ENCODE measurements around the gene NEU1.
"Not testable (repeated sequence)": the region's sequence is repeated elsewhere in the genome, so short reads cannot be mapped to it uniquely, and the experiment has no call there.

NEU1 gene

GRCh38 chr6:31837369-31838113, 25.1 kb downstream of the NEU1 start:
- DNase-seq = peak in 1 of 2 donors; percentile 9

GRCh38 chr6:31836474-31837368, 25.9 kb downstream of the NEU1 start:
- peak in 1 of 2 donors; percentile 10 for DNase-seq

GRCh38 chr6:31836047-31836473, 26.6 kb downstream of the NEU1 start:
- DNase-seq = peak in 1 of 2 donors; percentile 22

- DNase-seq = peak; percentile 81 to 86
Measured at GRCh38 chr6:31834367-31835250, 28.0 kb downstream of the NEU1 start.

- DNase-seq = no peak
Measured at GRCh38 chr6:31831350-31832215, 31.0 kb downstream of the NEU1 start.

- no peak for DNase-seq
Measured at GRCh38 chr6:31830886-31831335, 31.7 kb downstream of the NEU1 start.

- no peak for DNase-seq
Measured at GRCh38 chr6:31829633-31830283, 32.9 kb downstream of the NEU1 start.

- peak; percentile 91 to 93 for DNase-seq
Measured at GRCh38 chr6:31827286-31828079, 35.1 kb downstream of the NEU1 start, which contains the start of gene HSPA1B. HSPA1B (plus strand) TSS chr6:31827738; CDS start chr6:31827951, 213 bp downstream.

- DNase-seq = peak in 1 of 2 donors; percentile 58
Measured at GRCh38 chr6:31826793-31827285, 35.8 kb downstream of the NEU1 start.

GRCh38 chr6:31825553-31825952, 37.1 kb downstream of the NEU1 start:
- no peak for DNase-seq

DNA sequence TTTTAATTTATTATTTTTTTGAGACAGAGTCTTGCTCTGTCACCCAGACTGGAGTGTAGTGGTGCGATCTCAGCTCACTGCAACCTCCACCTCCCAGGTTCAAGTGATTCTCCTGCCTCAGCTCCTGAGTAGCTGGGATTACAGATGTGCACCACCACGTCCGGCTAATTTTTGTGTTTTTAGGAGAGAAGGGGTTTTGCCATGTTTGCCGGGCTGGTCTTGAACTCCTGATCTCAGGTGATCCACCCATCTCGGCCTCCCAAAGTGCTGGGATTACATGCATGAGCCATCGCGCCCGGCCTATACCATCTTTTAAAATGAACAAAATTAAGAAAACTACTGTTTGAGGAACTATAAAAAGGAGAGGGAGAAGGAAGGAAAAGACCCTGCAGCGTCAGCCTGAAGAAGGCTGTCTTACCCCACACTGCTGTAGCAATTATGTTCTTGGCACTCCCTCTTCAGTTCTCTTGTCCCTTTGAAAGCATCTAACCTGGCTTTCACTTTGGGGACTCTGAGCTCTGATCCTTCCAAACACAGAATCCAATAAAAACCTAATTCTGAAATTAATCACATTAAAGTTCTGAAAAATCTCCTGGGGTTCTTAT, 38.9 kb downstream of the NEU1 start:
- DNase-seq = not testable (repeated sequence)

DNA sequence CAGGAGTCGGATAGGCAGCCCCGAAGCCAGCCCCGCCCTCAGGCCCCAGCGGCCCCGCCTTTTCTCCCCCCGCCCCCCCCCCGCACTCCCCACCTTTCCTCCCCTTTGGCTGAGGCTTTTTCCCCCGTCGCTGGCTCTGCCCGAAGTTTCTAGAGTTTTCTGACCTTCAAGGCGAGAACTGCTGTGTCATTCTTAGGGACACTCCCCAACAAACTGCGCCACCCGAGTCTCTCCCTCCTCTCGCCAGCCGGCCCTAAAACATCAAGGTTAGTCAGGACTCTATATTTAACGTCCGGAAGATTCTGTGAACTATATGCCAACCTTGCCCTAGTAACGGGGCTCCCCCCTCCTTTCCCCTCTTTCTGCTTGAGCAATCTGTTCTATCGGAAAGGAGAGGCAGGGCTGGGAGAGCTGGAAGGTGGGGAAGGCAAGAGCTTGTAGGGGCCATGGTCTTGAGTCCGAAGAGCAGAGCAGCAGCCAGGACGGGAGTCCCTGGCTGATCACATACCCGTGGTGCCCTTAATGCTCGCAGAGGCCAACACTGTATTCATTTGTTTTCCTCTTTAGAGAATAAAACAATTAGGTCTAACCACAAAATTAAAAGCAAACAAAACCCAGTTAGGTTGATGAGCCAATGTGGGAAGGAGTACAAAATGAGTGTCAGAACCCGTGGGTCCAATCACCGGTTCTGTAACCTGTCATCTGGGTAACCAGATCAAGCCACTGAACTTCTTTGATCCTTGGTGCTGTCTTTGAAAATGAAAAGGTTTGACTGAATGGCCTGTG, 40.4 kb downstream of the NEU1 start:
- peak; percentile 65 to 70 for DNase-seq

- peak; percentile 78 to 82 for DNase-seq
Measured at GRCh38 chr6:31821301-31822035, 41.2 kb downstream of the NEU1 start.

- DNase-seq = not testable (repeated sequence)
Measured at GRCh38 chr6:31820399-31820798, 42.2 kb downstream of the NEU1 start.

- no peak for DNase-seq
Measured at GRCh38 chr6:31819871-31820299, 42.7 kb downstream of the NEU1 start.

DNA sequence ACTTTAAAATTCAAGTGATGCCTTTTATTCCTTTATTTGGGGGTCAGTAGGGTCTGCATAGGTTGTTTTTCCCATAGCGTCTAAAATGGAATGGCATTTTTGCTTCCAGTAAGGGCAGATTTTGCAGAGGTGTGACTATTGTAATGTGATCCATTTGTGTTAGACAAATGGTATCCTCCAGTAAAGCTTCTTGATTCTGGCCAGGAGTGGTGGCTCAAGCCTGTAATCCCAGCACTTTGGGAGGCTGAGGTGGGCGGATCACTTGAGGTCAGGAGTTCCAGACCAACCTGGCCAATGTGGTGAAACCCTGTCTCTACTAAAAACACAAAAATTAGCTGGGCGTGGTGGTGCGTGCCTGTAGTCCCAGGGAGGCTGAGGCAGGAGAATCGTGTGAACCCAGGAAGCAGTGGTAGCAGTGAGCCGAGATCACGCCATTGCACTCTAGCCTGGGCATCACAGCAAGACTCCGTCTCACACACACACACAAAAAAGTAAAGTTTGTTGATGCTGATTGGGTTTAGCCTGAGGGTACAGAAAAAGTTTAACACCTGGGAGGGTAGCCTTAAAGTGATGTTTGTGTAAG, 44.6 kb downstream of the NEU1 start:
- not testable (repeated sequence) for DNase-seq
